ENCODE results near the gene ARHGEF4. TPM values are rescaled to one million over a fixed set of nuclear protein-coding genes. Genes with fewer than 3 reads are reported as not detected.
A peak's percentile ranks its signal among the peaks of the same experiment; 100 is the strongest.

Gene ARHGEF4
- total RNA-seq, 4 donors from 2014 or later, result 108 to 378 (median 134) TPM

DNA sequence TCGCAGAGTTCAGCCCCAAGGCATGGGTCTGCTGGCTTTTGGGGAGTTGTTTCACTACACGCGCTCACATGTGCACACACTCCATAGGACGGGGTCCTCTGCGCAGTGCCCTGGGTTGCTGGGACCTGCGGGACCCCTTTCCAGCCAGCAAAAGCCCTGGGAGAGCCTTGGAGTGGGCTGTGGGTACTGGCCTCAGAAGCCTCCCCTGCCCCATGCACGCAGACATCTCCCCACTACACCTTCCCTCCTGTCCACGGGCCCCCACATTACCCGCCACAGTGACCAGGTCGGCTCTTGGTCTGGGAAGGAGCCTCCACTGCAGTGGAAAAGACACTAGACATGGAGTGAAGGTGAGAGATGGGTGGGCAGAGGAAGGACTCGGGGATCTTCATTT, 208.0 kb downstream of the ARHGEF4 start:
- Histone ChIP-seq H3K27me3 (no peaks in the 10 kb centered on the region), H3K27ac (no peak overlapping the region), H3K36me3 (peaks cover 78% of the 10 kb centered on the region), H3K4me3 (no peak overlapping the region), H3K4me1 (peaks cover 4% of the 10 kb centered on the region), H3K9me3 (no peaks in the 10 kb centered on the region)
- 73% methylated on average over 11 of the region's 11 CpGs for WGBS
- peak in 1 of 2 donors; percentile 54 for DNase-seq (ENCODE audit: low spot score in 2 of 2)
- TF ChIP-seq, protein P1, sequence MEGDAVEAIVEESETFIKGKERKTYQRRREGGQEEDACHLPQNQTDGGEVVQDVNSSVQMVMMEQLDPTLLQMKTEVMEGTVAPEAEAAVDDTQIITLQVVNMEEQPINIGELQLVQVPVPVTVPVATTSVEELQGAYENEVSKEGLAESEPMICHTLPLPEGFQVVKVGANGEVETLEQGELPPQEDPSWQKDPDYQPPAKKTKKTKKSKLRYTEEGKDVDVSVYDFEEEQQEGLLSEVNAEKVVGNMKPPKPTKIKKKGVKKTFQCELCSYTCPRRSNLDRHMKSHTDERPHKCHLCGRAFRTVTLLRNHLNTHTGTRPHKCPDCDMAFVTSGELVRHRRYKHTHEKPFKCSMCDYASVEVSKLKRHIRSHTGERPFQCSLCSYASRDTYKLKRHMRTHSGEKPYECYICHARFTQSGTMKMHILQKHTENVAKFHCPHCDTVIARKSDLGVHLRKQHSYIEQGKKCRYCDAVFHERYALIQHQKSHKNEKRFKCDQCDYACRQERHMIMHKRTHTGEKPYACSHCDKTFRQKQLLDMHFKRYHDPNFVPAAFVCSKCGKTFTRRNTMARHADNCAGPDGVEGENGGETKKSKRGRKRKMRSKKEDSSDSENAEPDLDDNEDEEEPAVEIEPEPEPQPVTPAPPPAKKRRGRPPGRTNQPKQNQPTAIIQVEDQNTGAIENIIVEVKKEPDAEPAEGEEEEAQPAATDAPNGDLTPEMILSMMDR (IDR thresholded peaks at IDR 0.05), result no peak
- TF ChIP-seq EP300 (IDR thresholded peaks at IDR 0.05), result no peak
- no peak for TF ChIP-seq POLR2AphosphoS5 (IDR thresholded peaks at IDR 0.05)
- no peak for TF ChIP-seq POLR2A (IDR thresholded peaks at IDR 0.05)

DNA sequence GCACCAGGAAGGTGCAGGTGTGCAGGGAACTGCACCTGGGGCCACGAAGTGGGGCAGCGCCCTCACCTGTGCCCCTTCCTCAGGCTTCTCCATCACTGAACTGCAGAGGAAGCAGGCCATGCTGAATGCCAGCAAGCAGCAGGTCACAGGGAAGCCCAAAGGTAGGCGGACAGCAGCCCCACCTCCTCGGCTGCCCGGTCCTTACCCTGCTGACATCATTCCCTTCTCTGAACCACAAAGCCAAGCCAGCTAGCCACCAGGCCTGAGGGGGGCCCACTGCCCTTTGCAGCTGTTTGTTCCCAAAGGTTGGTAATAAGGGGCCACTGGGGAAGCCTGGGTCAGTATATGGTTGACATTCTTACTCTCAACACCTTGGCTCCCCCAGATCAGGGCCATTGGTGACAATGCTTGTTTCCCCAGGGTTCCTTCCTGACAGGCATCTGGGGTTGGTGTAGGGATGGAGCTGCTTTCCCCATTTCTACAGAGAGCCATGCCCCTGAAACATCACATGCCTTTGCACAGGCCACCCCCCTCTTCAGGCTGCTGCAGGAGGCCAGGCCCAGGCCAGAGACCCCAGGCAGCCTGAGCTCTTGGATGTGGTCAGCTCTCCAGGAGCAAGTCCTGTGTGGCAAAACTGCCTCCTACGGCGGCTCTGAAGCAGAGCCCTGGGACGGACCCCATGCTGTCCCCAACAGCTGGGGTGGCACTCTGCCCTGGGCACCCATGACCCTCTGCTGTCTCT, 208.7 kb downstream of the ARHGEF4 start:
- TF ChIP-seq POLR2AphosphoS5 (IDR thresholded peaks at IDR 0.05) (no peak), EP300 (IDR thresholded peaks at IDR 0.05) (no peak), POLR2A (IDR thresholded peaks at IDR 0.05) (no peak)
- TF ChIP-seq, protein P1 (IDR thresholded peaks at IDR 0.05), result no peak
- peaks cover 4% of the 10 kb centered on the region for H3K4me1 ChIP-seq
- no peak overlapping the region for H3K4me3 ChIP-seq
- no peaks in the 10 kb centered on the region for H3K9me3 ChIP-seq
- H3K36me3 ChIP-seq, result peaks cover 78% of the 10 kb centered on the region
- DNase-seq (ENCODE audit: low spot score in 2 of 2), result peak; percentile 51 to 66
- H3K27ac ChIP-seq, result no peak overlapping the region
- no peaks in the 10 kb centered on the region for H3K27me3 ChIP-seq
- 93% methylated on average over 3 of the region's 8 CpGs for WGBS

DNA sequence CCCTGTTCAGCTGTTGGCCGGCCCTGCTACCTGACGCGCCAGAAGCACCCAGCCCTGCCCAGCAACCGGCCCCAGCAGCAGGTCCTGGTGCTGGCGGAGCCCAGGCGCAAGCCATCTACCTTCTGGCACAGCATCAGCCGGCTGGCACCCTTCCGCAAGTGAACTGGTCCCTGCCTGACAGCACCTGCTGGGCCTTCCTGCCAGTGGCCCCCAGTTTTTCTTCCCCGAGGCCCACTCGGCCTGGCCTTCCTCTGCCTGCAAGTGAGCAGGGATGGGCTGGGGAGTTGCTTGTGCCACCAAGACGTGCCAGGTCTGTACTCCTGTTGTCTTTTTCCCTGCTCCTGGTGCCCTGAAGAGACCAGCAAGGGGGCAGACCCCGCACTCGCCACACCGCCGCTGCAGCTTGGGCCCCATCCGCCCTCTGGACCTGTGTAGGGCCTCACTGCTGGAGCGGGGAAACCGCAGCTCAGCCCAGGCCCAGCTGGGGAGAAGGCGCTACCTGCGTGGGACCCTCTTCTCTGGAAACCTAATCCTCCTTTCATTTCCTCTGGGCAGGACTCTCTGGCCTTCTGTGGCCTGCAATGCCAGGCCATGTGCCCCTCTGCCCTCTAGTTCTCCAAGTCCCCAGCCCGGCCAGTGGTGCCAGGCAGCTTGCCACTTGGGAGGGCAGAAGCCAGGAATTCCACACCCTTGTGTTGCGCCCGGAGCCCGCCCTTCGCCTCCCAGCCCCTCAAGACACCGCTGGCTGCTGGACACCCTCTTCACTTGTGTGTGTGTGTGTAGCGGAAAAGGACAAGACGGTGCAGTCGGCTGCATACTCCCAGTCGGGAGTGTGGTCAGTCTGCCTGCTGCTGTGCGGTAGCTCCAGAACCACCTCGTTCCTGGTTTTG, 209.6 kb downstream of the ARHGEF4 start:
- Histone ChIP-seq H3K27me3 (no peaks in the 10 kb centered on the region), H3K9me3 (no peaks in the 10 kb centered on the region), H3K4me1 (peaks cover 4% of the 10 kb centered on the region), H3K36me3 (peaks cover 78% of the 10 kb centered on the region), H3K27ac (no peak overlapping the region), H3K4me3 (no peak overlapping the region)
- TF ChIP-seq POLR2AphosphoS5 (IDR thresholded peaks at IDR 0.05) (no peak), POLR2A (IDR thresholded peaks at IDR 0.05) (no peak), EP300 (IDR thresholded peaks at IDR 0.05) (no peak)
- TF ChIP-seq, protein P1 (IDR thresholded peaks at IDR 0.05), result no peak
- DNase-seq (ENCODE audit: low spot score in 2 of 2), result peak in 1 of 2 donors; percentile 56
- 81% methylated on average over 29 of the region's 32 CpGs for WGBS

DNA sequence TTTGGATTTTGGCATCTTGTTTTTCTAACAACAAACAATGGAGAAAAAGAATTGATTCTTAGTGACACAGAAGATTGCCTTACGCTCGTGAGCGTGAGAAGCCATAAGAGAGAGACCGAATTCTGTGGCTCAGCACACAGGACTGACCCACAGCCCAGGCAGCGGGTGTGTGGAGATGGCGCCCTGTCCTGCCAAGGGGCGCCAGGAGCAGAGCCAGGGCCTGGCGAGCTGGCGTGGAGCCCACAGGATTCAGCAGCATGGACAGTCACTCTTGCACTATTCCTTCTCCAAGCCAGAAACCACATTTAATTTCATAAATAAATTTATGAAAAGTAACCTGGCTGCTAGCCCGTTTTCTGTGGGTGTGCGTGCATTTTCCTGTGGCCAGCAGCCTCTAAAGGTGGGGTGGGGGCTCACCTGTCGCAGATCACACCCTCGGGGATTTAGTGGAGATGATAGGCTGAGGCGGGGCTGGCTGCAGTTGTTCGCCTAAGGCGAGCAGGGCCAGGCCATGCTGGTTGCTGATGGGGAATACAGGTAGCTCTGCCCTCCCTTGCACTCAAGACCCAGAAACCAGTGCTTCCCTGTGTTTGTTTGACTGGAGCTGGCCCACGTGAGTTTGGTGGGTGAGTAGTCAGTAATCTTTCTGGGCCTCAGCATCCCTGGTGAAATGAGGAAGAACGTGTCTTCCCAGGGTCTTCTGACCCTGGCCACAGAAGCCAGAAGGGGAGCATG, 210.4 kb downstream of the ARHGEF4 start:
- peak in 1 of 2 donors; percentile 49 for DNase-seq (ENCODE audit: low spot score in 2 of 2)
- no peak overlapping the region for H3K27ac ChIP-seq
- peaks cover 2% of the 10 kb centered on the region for H3K4me1 ChIP-seq
- no peak for TF ChIP-seq POLR2A (IDR thresholded peaks at IDR 0.05)
- TF ChIP-seq EP300 (IDR thresholded peaks at IDR 0.05), result no peak
- TF ChIP-seq POLR2AphosphoS5 (IDR thresholded peaks at IDR 0.05), result no peak
- TF ChIP-seq, protein P1 (IDR thresholded peaks at IDR 0.05), result no peak
- H3K27me3 ChIP-seq, result no peaks in the 10 kb centered on the region
- WGBS, result 84% methylated on average over 16 of the region's 18 CpGs
- no peaks in the 10 kb centered on the region for H3K9me3 ChIP-seq
- peaks cover 84% of the 10 kb centered on the region for H3K36me3 ChIP-seq
- no peak overlapping the region for H3K4me3 ChIP-seq

Data from suprapubic skin (tissue), 4 donors.